WTC11 (cell line): ENCODE data around the gene CDH2.

ENCODE experiments used
- ATF1 ChIP-seq: sonication (generic); formaldehyde crosslinking; IDR thresholded peaks from 2 replicates; pipeline ENCODE4 v1.8.1; 2023; ENCODE audit warnings: mild to moderate bottlenecking, moderate library complexity, missing genetic modification reagents
- ESRRA ChIP-seq: sonication (generic); formaldehyde crosslinking; IDR thresholded peaks from 2 replicates; pipeline ENCODE4 v1.8.1; 2022; ENCODE audit warnings: mild to moderate bottlenecking, missing genetic modification reagents, borderline replicate concordance
- ETV6 ChIP-seq: sonication (generic); formaldehyde crosslinking; IDR thresholded peaks from 2 replicates; pipeline ENCODE4 v1.8.1; 2022; ENCODE audit warnings: mild to moderate bottlenecking, missing genetic modification reagents
- HMGA2 ChIP-seq: fragments of 250-450 bp; sonication (Bioruptor Pico); IDR thresholded peaks from 2 replicates; pipeline ENCODE4 v1.4.0; 2021; ENCODE audit warnings: mild to moderate bottlenecking, moderate library complexity
- TEAD4 ChIP-seq: sonication (generic); formaldehyde crosslinking; IDR thresholded peaks from 2 replicates; pipeline ENCODE4 v1.8.0; 2022; ENCODE audit warnings: mild to moderate bottlenecking, missing genetic modification reagents
- TF ChIP-seq, protein P1 (sequence below): fragments of 200-600 bp; IDR thresholded peaks from 2 replicates; pipeline ENCODE4 v1.8.0; 2022; ENCODE audit warnings: antibody characterized with exemption
- TF ChIP-seq, protein P2 (sequence below): fragments of 250-450 bp; sonication (Bioruptor Pico); IDR thresholded peaks from 2 replicates; pipeline ENCODE4 v2.1.2; 2022; ENCODE audit warnings: mild to moderate bottlenecking, moderate library complexity
- TF ChIP-seq, protein P3 (sequence below): sonication (generic); formaldehyde crosslinking; conservative IDR thresholded peaks from 2 replicates; pipeline ENCODE4 v1.8.1; 2022; ENCODE audit warnings: mild to moderate bottlenecking, missing genetic modification reagents

GRCh38 chr18:28015671-28016070 lies 161.3 kb downstream of the CDH2 start:
- TF ChIP-seq, protein P1, sequence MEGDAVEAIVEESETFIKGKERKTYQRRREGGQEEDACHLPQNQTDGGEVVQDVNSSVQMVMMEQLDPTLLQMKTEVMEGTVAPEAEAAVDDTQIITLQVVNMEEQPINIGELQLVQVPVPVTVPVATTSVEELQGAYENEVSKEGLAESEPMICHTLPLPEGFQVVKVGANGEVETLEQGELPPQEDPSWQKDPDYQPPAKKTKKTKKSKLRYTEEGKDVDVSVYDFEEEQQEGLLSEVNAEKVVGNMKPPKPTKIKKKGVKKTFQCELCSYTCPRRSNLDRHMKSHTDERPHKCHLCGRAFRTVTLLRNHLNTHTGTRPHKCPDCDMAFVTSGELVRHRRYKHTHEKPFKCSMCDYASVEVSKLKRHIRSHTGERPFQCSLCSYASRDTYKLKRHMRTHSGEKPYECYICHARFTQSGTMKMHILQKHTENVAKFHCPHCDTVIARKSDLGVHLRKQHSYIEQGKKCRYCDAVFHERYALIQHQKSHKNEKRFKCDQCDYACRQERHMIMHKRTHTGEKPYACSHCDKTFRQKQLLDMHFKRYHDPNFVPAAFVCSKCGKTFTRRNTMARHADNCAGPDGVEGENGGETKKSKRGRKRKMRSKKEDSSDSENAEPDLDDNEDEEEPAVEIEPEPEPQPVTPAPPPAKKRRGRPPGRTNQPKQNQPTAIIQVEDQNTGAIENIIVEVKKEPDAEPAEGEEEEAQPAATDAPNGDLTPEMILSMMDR = no peak
- TF ChIP-seq TEAD4 (CRISPR knock-in tag) = no peak
- no peak for TF ChIP-seq HMGA2 (CRISPR knock-in tag)
- TF ChIP-seq ETV6 (CRISPR knock-in tag) = no peak
- TF ChIP-seq, protein P2, sequence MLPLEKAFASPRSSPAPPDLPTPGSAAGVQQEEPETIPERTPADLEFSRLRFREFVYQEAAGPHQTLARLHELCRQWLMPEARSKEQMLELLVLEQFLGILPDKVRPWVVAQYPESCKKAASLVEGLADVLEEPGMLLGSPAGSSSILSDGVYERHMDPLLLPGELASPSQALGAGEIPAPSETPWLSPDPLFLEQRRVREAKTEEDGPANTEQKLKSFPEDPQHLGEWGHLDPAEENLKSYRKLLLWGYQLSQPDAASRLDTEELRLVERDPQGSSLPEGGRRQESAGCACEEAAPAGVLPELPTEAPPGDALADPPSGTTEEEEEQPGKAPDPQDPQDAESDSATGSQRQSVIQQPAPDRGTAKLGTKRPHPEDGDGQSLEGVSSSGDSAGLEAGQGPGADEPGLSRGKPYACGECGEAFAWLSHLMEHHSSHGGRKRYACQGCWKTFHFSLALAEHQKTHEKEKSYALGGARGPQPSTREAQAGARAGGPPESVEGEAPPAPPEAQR (CRISPR knock-in tag) = no peak
- TF ChIP-seq, protein P3, sequence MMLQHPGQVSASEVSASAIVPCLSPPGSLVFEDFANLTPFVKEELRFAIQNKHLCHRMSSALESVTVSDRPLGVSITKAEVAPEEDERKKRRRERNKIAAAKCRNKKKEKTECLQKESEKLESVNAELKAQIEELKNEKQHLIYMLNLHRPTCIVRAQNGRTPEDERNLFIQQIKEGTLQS (CRISPR knock-in tag) = no peak
- TF ChIP-seq ESRRA (CRISPR knock-in tag) = no peak
- no peak for TF ChIP-seq ATF1 (CRISPR knock-in tag)
